MM.1S (cell line): ENCODE measurements around the gene ETV4.

Source experiments
- CTCF ChIP-seq: fragments of 300-600 bp; sonication (generic); IDR thresholded peaks from 2 replicates; pipeline ENCODE4 v1.5.1; 2016; ENCODE audit warnings: antibody characterized with exemption, low read length, mixed read lengths
- EZH2 ChIP-seq: fragments of 300-600 bp; sonication (generic); optimal IDR thresholded peaks from 2 replicates; pipeline ENCODE3; 2017; ENCODE audit warnings: low read depth, mild to moderate bottlenecking, antibody characterized with exemption, low read length, mixed read lengths

GRCh38 chr17:43548689-43549379, 2.7 kb upstream of the ETV4 start:
- no peak for TF ChIP-seq CTCF
- TF ChIP-seq EZH2: no peak
